SJSA1 (cell line): ENCODE results near the gene GPANK1. TPM values are rescaled to one million over a fixed set of nuclear protein-coding genes. Genes with fewer than 3 reads are reported as not detected.

Experiments
- DNase-seq, 2 experiments: peaks; one replicate each; pipeline ENCODE4 v3.0.0-alpha.2; 2015 to 2020; ENCODE audit warnings: low spot score in 2 of 2, low read depth in 1 of 2
- H3K27ac ChIP-seq: fragments of 250-450 bp; sonication (Bioruptor Pico); 2 replicates; pipeline ENCODE4 v1.5.1; 2020; ENCODE audit warnings: mild to moderate bottlenecking, moderate library complexity
- H3K27me3 ChIP-seq: fragments of 250-450 bp; sonication (Bioruptor Pico); replicated peaks from 2 replicates; pipeline ENCODE4 v1.5.1; 2020; ENCODE audit warnings: mild to moderate bottlenecking, moderate library complexity
- H3K36me3 ChIP-seq: fragments of 250-450 bp; sonication (Bioruptor Pico); 2 replicates; pipeline ENCODE4 v1.5.1; 2020; ENCODE audit warnings: mild to moderate bottlenecking
- H3K4me1 ChIP-seq: fragments of 250-450 bp; sonication (Bioruptor Pico); replicated peaks from 2 replicates; pipeline ENCODE4 v1.6.1; 2021; ENCODE audit warnings: mild to moderate bottlenecking
- H3K4me3 ChIP-seq: fragments of 250-450 bp; sonication (Bioruptor Pico); 2 replicates; pipeline ENCODE4 v1.5.1; 2020; ENCODE audit warnings: mild to moderate bottlenecking
- H3K9me3 ChIP-seq: fragments of 250-450 bp; sonication (Bioruptor Pico); replicated peaks from 2 replicates; pipeline ENCODE4 v1.5.1; 2020; ENCODE audit warnings: mild to moderate bottlenecking
- total RNA-seq: library from RNA; depleted of rRNA; stranded (reverse); fragments of >200 nt; shearing (Covaris generic); gene quantifications from 2 replicates; pipeline ENCODE4 v1.2.3, GENCODE V29; 2014; rRNA removed

Gene GPANK1
- total RNA-seq, 1 experiment from 2014 or later = 8.0 TPM

DNA sequence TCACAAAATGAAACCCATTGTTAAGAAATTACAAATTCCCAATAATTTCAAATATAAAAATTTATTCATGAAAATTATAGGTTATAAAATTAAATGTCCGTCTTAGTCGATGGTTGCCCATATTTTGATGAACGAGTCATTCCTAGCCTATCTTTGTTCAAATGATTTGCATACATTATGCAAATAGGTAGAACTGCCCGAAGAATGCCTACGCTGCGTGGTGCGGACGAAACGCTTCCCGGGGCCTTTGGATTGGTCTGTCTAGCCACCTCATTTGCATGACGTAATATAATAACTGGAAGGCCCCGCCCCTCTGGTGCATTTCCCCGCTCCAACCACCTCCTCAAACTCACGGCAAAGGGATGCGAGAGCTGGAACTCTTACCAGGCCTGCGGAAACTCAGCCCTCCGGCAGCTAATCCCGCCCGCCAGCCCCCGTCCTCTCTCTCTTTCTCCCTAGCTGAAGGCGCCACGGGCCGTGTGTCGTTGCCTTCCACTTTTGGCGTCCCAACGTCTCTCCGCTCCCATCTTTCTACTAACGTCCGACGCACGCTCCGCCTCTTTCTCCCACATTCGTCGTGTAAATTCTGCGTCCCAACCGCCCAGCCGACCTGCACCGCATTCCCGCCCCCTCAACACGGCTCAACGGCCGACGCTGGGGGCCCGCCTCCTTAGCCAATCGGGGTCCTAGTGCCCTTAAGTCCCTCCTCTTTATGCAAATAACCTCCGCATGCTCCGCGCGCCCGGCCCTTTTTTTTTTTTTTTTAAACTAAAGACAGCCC, 44.8 kb downstream of the GPANK1 start:
- peak overlapping the region; percentile 98 for H3K27ac ChIP-seq
- H3K36me3 ChIP-seq = peaks cover 44% of the 10 kb centered on the region
- no peaks in the 10 kb centered on the region for H3K27me3 ChIP-seq
- peak; percentile 99 to 100 for DNase-seq
- H3K4me1 ChIP-seq = peaks cover 8% of the 10 kb centered on the region
- no peaks in the 10 kb centered on the region for H3K9me3 ChIP-seq
- peak overlapping the region; percentile 77 for H3K4me3 ChIP-seq

DNA sequence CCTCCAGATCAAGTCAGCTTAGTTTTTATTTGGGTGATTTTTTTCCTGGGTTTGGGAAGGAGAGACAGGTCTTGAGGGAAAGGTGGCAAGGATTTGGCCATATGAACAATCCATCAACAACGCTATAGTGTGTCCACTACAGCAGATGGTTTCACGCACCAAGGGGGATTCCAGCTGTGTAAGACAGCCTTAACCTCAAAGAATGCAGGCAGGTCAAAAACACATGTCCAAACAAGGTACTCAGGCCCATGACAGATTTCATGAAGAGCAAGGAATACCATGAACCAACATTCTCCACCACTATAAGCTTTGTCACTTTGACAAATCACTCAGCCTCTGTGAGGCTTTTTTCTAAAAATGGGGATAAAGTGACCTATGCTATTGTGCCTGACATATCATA, 47.8 kb downstream of the GPANK1 start:
- H3K4me3 ChIP-seq = no peak overlapping the region
- peaks cover 14% of the 10 kb centered on the region for H3K36me3 ChIP-seq
- H3K9me3 ChIP-seq = no peaks in the 10 kb centered on the region
- no peak overlapping the region for H3K27ac ChIP-seq
- no peaks in the 10 kb centered on the region for H3K27me3 ChIP-seq
- DNase-seq = no peak
- H3K4me1 ChIP-seq = no peaks in the 10 kb centered on the region; the same call in 1 of the 2 replicates

DNA sequence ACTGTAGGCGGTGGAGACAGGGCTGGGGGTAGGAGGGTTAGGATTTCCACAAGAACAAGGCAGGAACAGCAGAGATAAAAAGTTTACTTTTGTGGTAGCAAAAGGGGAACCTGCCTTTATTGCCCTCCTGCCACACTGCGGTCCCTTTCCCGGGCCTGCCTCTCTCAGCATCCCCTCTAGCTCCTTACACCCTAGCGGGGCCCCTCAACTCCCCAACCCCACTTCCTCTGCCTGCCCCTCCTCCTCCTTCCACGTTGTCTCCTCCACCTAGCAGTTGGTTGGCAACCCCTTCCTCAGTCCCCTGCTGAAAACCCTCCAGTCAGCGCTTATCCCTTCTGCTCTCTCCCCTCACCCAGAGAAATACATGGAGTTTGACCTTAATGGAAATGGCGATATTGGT, 49.0 kb downstream of the GPANK1 start:
- no peaks in the 10 kb centered on the region for H3K9me3 ChIP-seq
- no peak for DNase-seq
- H3K36me3 ChIP-seq = peaks cover 1% of the 10 kb centered on the region
- H3K27ac ChIP-seq = no peak overlapping the region
- H3K4me3 ChIP-seq = no peak overlapping the region
- H3K4me1 ChIP-seq = no peaks in the 10 kb centered on the region; the same call in 1 of the 2 replicates
- no peaks in the 10 kb centered on the region for H3K27me3 ChIP-seq

DNA sequence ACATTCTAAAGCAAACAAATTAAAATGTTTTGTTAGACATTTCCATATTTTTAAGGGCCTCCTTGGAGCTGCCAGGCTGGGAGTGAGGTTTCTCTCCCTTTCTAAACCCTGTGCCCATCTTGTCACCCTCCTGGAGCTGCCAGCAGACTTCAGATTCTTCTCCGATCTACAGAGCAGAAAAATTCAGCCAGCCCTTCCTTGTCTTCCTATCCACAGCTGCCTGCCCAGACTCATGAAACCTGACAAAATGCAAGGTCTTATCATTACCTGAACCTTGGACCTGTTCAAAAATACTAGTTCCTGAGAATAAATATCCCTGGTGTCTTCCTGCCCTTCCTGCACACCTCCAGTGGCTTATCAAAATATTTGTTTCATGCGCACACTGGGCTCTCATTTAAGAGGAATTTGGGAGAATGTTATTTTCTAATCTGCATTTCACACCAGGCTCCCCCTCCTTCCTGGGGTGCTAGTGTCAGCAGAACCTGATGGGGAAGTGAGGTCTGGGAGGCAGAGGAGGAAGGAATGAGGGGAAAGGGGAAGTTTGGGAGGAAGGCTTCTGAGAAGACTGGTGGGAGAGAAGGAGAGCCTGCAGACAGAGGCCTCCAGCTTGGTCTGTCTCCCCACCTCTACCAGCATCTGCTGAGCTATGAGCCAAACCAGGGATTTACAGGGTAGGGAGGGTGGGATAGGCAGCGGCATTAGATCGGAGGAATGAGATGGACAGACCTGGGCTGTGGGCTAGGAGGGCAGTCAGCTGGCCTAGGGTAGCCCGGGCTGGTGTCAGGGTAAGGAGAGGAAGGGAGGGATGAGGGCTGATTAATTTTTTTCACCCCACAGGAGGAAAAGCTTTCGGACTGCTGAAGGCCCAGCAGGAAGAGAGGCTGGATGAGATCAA, 49.9 kb downstream of the GPANK1 start, which contains the start of gene AIF1:
Gene AIF1 (plus strand): TSS at position 551 of the 895 bp plus-strand sequence. CDS start 96 bp downstream, at position 647.
- Histone ChIP-seq H3K36me3 (no peaks in the 10 kb centered on the region), H3K9me3 (no peaks in the 10 kb centered on the region), H3K27me3 (no peaks in the 10 kb centered on the region), H3K27ac (no peak within 1 kb of the TSS), H3K4me1 (no peaks in the 10 kb centered on the region; the same call in 1 of the 2 replicates), H3K4me3 (no peak within 1 kb of the TSS)
- no peak for DNase-seq

DNA sequence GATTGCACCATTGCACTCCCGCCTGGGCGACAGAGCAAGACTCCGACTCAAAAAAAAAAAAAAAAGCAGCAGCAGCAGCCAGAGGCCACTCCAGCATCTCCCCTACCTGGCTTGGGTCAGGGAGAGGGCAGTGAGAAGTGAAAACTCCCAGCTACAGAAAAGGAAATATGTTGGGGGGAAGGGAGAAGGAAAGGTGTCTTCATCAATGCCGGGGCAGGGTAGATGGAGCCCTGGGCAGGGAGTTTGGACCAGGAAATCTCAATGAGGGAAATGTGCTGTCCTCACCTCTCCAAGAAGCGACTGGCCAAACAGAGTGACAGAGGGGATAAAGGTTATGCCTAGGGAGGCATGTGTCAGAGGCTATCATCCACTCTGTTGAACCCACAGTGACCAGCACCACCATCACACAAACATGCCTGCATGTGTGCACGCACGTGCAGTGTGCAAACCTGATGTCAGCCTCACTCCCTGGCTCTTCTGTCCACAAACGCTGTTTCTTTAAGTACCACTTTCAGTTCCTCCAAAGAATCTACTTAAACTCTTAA, 50.6 kb downstream of the GPANK1 start:
- Histone ChIP-seq H3K36me3 (no peaks in the 10 kb centered on the region), H3K27ac (no peak overlapping the region), H3K27me3 (no peaks in the 10 kb centered on the region), H3K4me1 (no peaks in the 10 kb centered on the region), H3K9me3 (no peaks in the 10 kb centered on the region), H3K4me3 (no peak overlapping the region)
- DNase-seq = no peak

Other genes starting within 250 kb of the GPANK1 start
- 32.7 and 60.0 TPM in 2 replicates for gene MICB, start 166.9 kb downstream of the GPANK1 start, total RNA-seq
- not detected in 2 replicates for gene MCCD1, start 136.0 kb downstream of the GPANK1 start, total RNA-seq
- 399 and 467 TPM in 2 replicates for gene DDX39B, start 123.0 kb downstream of the GPANK1 start, total RNA-seq
- 0.13 TPM in 1 of 2 replicates, not detected in the other for gene ATP6V1G2, start 118.4 kb downstream of the GPANK1 start, total RNA-seq
- 21.0 and 22.3 TPM in 2 replicates for gene NFKBIL1, start 117.4 kb downstream of the GPANK1 start, total RNA-seq
- gene LTA, start 92.7 kb downstream of the GPANK1 start, total RNA-seq = not detected in 2 replicates
- not detected in 2 replicates for gene TNF, start 89.4 kb downstream of the GPANK1 start, total RNA-seq
- not detected in 2 replicates for gene LTB, start 82.6 kb downstream of the GPANK1 start, total RNA-seq
- gene LST1, start 78.7 kb downstream of the GPANK1 start, total RNA-seq = not detected in 2 replicates
- not detected in 2 replicates for gene NCR3, start 72.0 kb downstream of the GPANK1 start, total RNA-seq
- gene AIF1, start 49.8 kb downstream of the GPANK1 start, total RNA-seq = not detected in 2 replicates
- 36.1 and 68.6 TPM in 2 replicates for gene PRRC2A, start 44.3 kb downstream of the GPANK1 start, total RNA-seq
- gene BAG6, start 12.3 kb downstream of the GPANK1 start, total RNA-seq = 187 and 208 TPM in 2 replicates
- gene APOM, start 9.1 kb downstream of the GPANK1 start, total RNA-seq = 0.75 and 1.1 TPM in 2 replicates
- gene C6orf47, start 4.2 kb downstream of the GPANK1 start, total RNA-seq = 21.1 and 23.7 TPM in 2 replicates
- 270 and 293 TPM in 2 replicates for gene CSNK2B, start 1.1 kb upstream of the GPANK1 start, total RNA-seq
- gene LY6G5B, start 5.0 kb upstream of the GPANK1 start, total RNA-seq = 0.19 and 1.6 TPM in 2 replicates
- 1.6 TPM in 1 of 2 replicates, not detected in the other for gene LY6G5C, start 16.1 kb upstream of the GPANK1 start, total RNA-seq
- gene ABHD16A, start 38.3 kb upstream of the GPANK1 start, total RNA-seq = 37.6 and 47.5 TPM in 2 replicates
- gene LY6G6F, start 41.9 kb upstream of the GPANK1 start, total RNA-seq = not detected in 2 replicates
- not detected in 2 replicates for gene LY6G6D, start 50.4 kb upstream of the GPANK1 start, total RNA-seq
- not detected in 2 replicates for gene LY6G6C, start 56.7 kb upstream of the GPANK1 start, total RNA-seq
- not detected in 2 replicates for gene MPIG6B, start 58.4 kb upstream of the GPANK1 start, total RNA-seq
- 80.0 and 128 TPM in 2 replicates for gene DDAH2, start 64.3 kb upstream of the GPANK1 start, total RNA-seq
- 1,071 and 1,205 TPM in 2 replicates for gene CLIC1, start 71.5 kb upstream of the GPANK1 start, total RNA-seq
- gene MSH5, start 75.0 kb upstream of the GPANK1 start, total RNA-seq = 3.9 and 16.7 TPM in 2 replicates
- gene SAPCD1, start 97.7 kb upstream of the GPANK1 start, total RNA-seq = 1.4 TPM in 1 of 2 replicates, not detected in the other
- gene VWA7, start 112.3 kb upstream of the GPANK1 start, total RNA-seq = not detected in 2 replicates
- 23.1 and 39.5 TPM in 2 replicates for gene VARS1, start 130.8 kb upstream of the GPANK1 start, total RNA-seq
- 72.6 and 89.4 TPM in 2 replicates for gene LSM2, start 142.0 kb upstream of the GPANK1 start, total RNA-seq
- gene HSPA1L, start 150.3 kb upstream of the GPANK1 start, total RNA-seq = 0.78 and 0.87 TPM in 2 replicates
- gene HSPA1A, start 150.5 kb upstream of the GPANK1 start, total RNA-seq = 211 and 214 TPM in 2 replicates
- gene HSPA1B, start 162.7 kb upstream of the GPANK1 start, total RNA-seq = 218 and 257 TPM in 2 replicates
- gene NEU1, start 197.8 kb upstream of the GPANK1 start, total RNA-seq = 38.1 and 38.6 TPM in 2 replicates
- gene SLC44A4, start 214.0 kb upstream of the GPANK1 start, total RNA-seq = not detected in 2 replicates
- 33.8 and 40.4 TPM in 2 replicates for gene EHMT2, start 232.7 kb upstream of the GPANK1 start, total RNA-seq
- 0.53 and 2.0 TPM in 2 replicates for gene ZBTB12, start 237.1 kb upstream of the GPANK1 start, total RNA-seq